DOHH2 (cell line): ENCODE results near the gene PRDM16.

ENCODE experiments used
- H3F3A ChIP-seq: fragments of 200-600 bp; sonication (generic), shearing (Covaris generic); 2 replicates; pipeline ENCODE4 v1.6.0; 2016; ENCODE audit warnings: antibody characterized with exemption, mild to moderate bottlenecking; ENCODE audit not compliant: control insufficient read depth, insufficient read depth
- H3K27ac ChIP-seq: fragments of 200-600 bp; sonication (generic); 2 replicates; pipeline ENCODE4 v1.5.1; 2014; ENCODE audit warnings: low read depth, mild to moderate bottlenecking, low read length, moderate library complexity
- H3K27me3 ChIP-seq: fragments of 200-600 bp; sonication (generic); 2 replicates; pipeline ENCODE4 v1.6.1; 2014; ENCODE audit warnings: mild to moderate bottlenecking, low read length, mixed read lengths; ENCODE audit not compliant: control insufficient read depth
- H3K36me3 ChIP-seq: fragments of 200-600 bp; sonication (generic); 2 replicates; pipeline ENCODE4 v1.6.1; 2014; ENCODE audit warnings: mild to moderate bottlenecking, low read length, moderate library complexity, mixed read lengths; ENCODE audit not compliant: control insufficient read depth
- H3K4me1 ChIP-seq: fragments of 200-600 bp; sonication (generic); 2 replicates; pipeline ENCODE4 v1.6.1; 2014; ENCODE audit warnings: mild to moderate bottlenecking, low read length, mixed read lengths; ENCODE audit not compliant: control insufficient read depth
- H3K4me2 ChIP-seq: fragments of 200-600 bp; sonication (generic); 2 replicates; pipeline ENCODE4 v1.6.0; 2014; ENCODE audit warnings: mild to moderate bottlenecking, low read length, moderate library complexity
- H3K4me3 ChIP-seq: fragments of 200-600 bp; sonication (generic); 2 replicates; pipeline ENCODE4 v1.5.1; 2014; ENCODE audit warnings: mild to moderate bottlenecking, low read length, mixed read lengths
- H3K79me2 ChIP-seq: fragments of 200-600 bp; sonication (generic); 2 replicates; pipeline ENCODE4 v1.6.1; 2014; ENCODE audit warnings: mild to moderate bottlenecking, low read length, mixed read lengths; ENCODE audit not compliant: control insufficient read depth
- H3K9me2 ChIP-seq: fragments of 200-600 bp; sonication (generic); replicated peaks from 2 replicates; pipeline ENCODE4 v1.6.1; 2014; ENCODE audit warnings: mild to moderate bottlenecking, low read length, mixed read lengths; ENCODE audit not compliant: control insufficient read depth
- H3K9me3 ChIP-seq: fragments of 200-600 bp; sonication (generic); 2 replicates; pipeline ENCODE4 v1.6.1; 2014; ENCODE audit warnings: antibody characterized with exemption, low read length, mixed read lengths; ENCODE audit not compliant: control insufficient read depth, insufficient read depth
- H4K20me1 ChIP-seq: fragments of 200-600 bp; sonication (generic); 2 replicates; pipeline ENCODE4 v1.6.0; 2014; ENCODE audit warnings: low read depth, mild to moderate bottlenecking, antibody characterized with exemption, low read length, moderate library complexity; ENCODE audit not compliant: control insufficient read depth, insufficient read depth
- CTCF ChIP-seq: fragments of 200-600 bp; sonication (generic); IDR thresholded peaks from one replicate; pipeline ENCODE4 v1.5.1; 2014; ENCODE audit warnings: antibody characterized with exemption, mild to moderate bottlenecking, low read depth, low read length; ENCODE audit not compliant: poor library complexity, severe bottlenecking
- EZH2phosphoT487 ChIP-seq: fragments of 200-600 bp; sonication (generic); IDR thresholded peaks from 2 replicates; pipeline ENCODE4 v1.6.1; 2017; ENCODE audit warnings: borderline replicate concordance, mild to moderate bottlenecking, antibody characterized with exemption, low read length, moderate library complexity, mixed read lengths

The PRDM16 gene

GRCh38 chr1:3321559-3322449 lies 252.8 kb downstream of the PRDM16 start:
- no peaks in the 10 kb centered on the region for H4K20me1 ChIP-seq

GRCh38 chr1:3322450-3323020 lies 253.5 kb downstream of the PRDM16 start:
- TF ChIP-seq CTCF (no peak), EZH2phosphoT487 (no peak)
- H4K20me1 ChIP-seq, result no peaks in the 10 kb centered on the region
- H3K79me2 ChIP-seq, result no peaks in the 10 kb centered on the region
- no peaks in the 10 kb centered on the region for H3K9me2 ChIP-seq
- H3K27me3 ChIP-seq, result no peaks in the 10 kb centered on the region
- H3K4me3 ChIP-seq, result no peak overlapping the region
- no peak overlapping the region for H3K4me2 ChIP-seq
- H3F3A ChIP-seq, result no peaks in the 10 kb centered on the region
- no peaks in the 10 kb centered on the region for H3K36me3 ChIP-seq
- peaks cover 8% of the 10 kb centered on the region; the same call in 1 of the 2 replicates for H3K9me3 ChIP-seq
- H3K27ac ChIP-seq, result no peak overlapping the region
- H3K4me1 ChIP-seq, result no peaks in the 10 kb centered on the region

More at GRCh38 chr1:3321559-3322449, 252.8 kb downstream of the PRDM16 start:
- Histone ChIP-seq H3K79me2 (no peaks in the 10 kb centered on the region), H3K4me3 (no peak overlapping the region), H3K36me3 (no peaks in the 10 kb centered on the region), H3K9me2 (no peaks in the 10 kb centered on the region), H3F3A (peaks cover 3% of the 10 kb centered on the region; the same call in 1 of the 2 replicates), H3K27me3 (no peaks in the 10 kb centered on the region), H3K9me3 (peaks cover 14% of the 10 kb centered on the region), H3K4me2 (no peak overlapping the region), H3K4me1 (peaks cover 6% of the 10 kb centered on the region), H3K27ac (no peak overlapping the region)
- TF ChIP-seq EZH2phosphoT487 (no peak), CTCF (no peak)

GRCh38 chr1:3323021-3323795 lies 254.2 kb downstream of the PRDM16 start:
- Histone ChIP-seq H3K9me3 (peaks cover 5% of the 10 kb centered on the region; the same call in 1 of the 2 replicates), H3K9me2 (no peaks in the 10 kb centered on the region), H3K27ac (no peak overlapping the region), H3K79me2 (no peaks in the 10 kb centered on the region), H3K4me1 (no peaks in the 10 kb centered on the region), H3F3A (no peaks in the 10 kb centered on the region), H3K27me3 (no peaks in the 10 kb centered on the region), H3K36me3 (no peaks in the 10 kb centered on the region), H4K20me1 (no peaks in the 10 kb centered on the region), H3K4me3 (no peak overlapping the region), H3K4me2 (no peak overlapping the region)
- TF ChIP-seq EZH2phosphoT487 (no peak), CTCF (no peak)
